Measurements from ENCODE around the gene KRTCAP2.
"Not testable (repeated sequence)": the region's sequence is repeated elsewhere in the genome, so short reads cannot be mapped to it uniquely, and the experiment has no call there.

KRTCAP2 gene

DNA sequence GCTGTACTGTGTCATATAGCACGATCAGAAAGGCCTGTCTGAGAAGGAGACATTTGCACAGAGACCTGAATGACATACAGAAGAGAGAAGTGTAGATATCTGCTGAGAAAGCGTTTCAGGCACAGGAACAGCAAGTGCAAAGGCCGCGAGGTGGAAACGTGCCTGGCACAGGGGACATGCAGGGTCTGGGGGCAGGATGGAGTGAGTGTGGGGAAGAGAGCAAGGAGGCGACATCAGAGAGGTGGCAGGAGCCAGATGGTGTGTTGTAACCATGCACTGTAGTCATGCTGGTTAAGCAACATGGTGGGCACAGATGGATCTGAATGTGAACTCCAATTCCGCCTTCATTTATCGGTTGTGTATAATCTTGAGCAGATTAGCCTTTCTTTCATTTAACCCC lies 13.0 kb downstream of the KRTCAP2 start:
- TF ChIP-seq, protein P1, sequence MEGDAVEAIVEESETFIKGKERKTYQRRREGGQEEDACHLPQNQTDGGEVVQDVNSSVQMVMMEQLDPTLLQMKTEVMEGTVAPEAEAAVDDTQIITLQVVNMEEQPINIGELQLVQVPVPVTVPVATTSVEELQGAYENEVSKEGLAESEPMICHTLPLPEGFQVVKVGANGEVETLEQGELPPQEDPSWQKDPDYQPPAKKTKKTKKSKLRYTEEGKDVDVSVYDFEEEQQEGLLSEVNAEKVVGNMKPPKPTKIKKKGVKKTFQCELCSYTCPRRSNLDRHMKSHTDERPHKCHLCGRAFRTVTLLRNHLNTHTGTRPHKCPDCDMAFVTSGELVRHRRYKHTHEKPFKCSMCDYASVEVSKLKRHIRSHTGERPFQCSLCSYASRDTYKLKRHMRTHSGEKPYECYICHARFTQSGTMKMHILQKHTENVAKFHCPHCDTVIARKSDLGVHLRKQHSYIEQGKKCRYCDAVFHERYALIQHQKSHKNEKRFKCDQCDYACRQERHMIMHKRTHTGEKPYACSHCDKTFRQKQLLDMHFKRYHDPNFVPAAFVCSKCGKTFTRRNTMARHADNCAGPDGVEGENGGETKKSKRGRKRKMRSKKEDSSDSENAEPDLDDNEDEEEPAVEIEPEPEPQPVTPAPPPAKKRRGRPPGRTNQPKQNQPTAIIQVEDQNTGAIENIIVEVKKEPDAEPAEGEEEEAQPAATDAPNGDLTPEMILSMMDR (IDR thresholded peaks at IDR 0.05; ENCODE audit: control extremely low read depth, extremely low read depth, low read depth, missing control alignments): no peak
- CTCF ChIA-PET: no interaction called here
- no peak for DNase-seq (ENCODE audit: extremely low spot score)
- POLR2A ChIA-PET: no interaction called here

DNA sequence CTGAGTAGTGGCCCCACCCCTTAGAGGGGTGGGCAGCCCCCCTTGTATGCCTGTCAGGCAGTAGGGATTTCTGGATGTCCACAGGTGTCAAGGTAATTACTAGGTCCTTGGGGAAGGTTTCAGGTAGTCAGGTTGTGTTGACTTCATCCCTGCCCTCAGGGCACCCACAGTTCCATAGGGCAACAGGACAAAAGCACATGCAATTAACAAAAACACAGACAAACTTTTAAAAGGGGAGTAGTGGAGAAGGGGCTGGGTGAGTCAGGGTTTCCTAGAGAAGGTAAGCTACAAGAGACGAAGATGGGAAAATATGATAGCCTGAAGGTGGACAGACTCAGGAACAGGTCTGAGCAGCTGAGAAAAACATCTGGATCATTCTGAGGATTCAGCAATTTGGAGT lies 14.1 kb downstream of the KRTCAP2 start:
- ChIA-PET CTCF (interaction anchor here (0.9 kb wide), 1 partner anchor 67 kb away, joined by 3 read pairs; no protein-coding TSS in a partner anchor), POLR2A (no interaction called here)
- DNase-seq (ENCODE audit: extremely low spot score): no peak
- TF ChIP-seq, protein P1 (IDR thresholded peaks at IDR 0.05; ENCODE audit: control extremely low read depth, extremely low read depth, low read depth, missing control alignments): no peak

GRCh38 chr1:155155996-155156643 lies 17.0 kb downstream of the KRTCAP2 start:
- POLR2A ChIA-PET; DNase-seq (ENCODE audit: extremely low spot score): not testable (repeated sequence)
- CTCF ChIA-PET: interaction anchor here (1.0 to 3.2 kb wide), 4 partner anchors 11 to 65 kb away, joined by 3 to 13 read pairs (median 8); partner anchors contain the start of gene KRTCAP2

DNA sequence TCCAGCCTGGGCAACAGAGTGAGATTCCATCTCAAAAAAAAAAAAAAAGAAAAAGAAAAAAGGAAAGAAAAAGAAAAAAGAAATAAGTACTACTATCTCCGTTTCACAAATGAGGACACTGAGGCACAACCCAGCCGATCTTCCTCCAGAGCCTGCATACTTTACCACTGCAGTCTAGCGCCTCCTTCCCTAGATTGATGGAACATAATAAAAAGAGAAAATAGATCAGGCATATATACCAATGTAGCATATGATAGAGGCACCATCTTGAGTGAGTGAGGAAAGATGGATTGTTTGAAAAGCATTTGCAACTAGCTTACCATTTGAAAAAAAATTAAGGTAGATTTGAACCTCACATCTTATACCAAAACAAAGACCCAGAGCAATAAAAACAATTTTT lies 27.6 kb downstream of the KRTCAP2 start:
- CTCF ChIA-PET: interaction anchor here (1.2 to 3.6 kb wide), 8 partner anchors 8 to 60 kb away, joined by 3 to 24 read pairs (median 8); partner anchors contain the start of gene KRTCAP2
- DNase-seq (ENCODE audit: extremely low spot score): no peak
- TF ChIP-seq, protein P1 (IDR thresholded peaks at IDR 0.05; ENCODE audit: control extremely low read depth, extremely low read depth, low read depth, missing control alignments): no peak
- POLR2A ChIA-PET: no interaction called here

- TF ChIP-seq, protein P1 (IDR thresholded peaks at IDR 0.05; ENCODE audit: control extremely low read depth, extremely low read depth, low read depth, missing control alignments): no peak
- POLR2A ChIA-PET: no interaction called here
- DNase-seq (ENCODE audit: extremely low spot score): no peak
- CTCF ChIA-PET: interaction anchor here (1.1 to 2.1 kb wide), 4 partner anchors 27 to 56 kb away, joined by 3 to 9 read pairs (median 5); partner anchors contain the start of gene KRTCAP2
These were observed 31.4 kb downstream of the KRTCAP2 start for GRCh38 chr1:155141749-155142148.

DNA sequence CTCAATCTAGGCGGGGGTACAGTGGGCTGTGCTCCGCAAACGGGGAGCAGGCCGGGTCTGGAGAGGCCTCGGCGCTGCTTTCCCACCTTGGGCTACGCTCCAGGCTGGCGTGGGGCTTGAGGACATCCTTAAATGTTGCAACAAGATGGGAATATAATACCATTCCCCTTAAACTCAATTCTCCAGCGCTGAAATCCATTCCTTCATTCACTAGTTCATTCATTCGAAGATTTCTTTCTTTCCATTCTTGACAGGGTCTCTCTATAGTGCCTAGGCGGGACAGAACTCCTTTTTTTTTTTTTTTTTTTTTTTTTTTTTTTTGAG lies 32.5 kb downstream of the KRTCAP2 start:
- POLR2A ChIA-PET: interaction anchor here (1.0 kb wide), 1 partner anchor 32 kb away, joined by 3 read pairs; the partner anchor contains the start of gene KRTCAP2
- DNase-seq (ENCODE audit: extremely low spot score): no peak
- CTCF ChIA-PET: interaction anchor here (1.0 to 1.1 kb wide), 2 partner anchors 27 to 56 kb away, joined by 4 to 6 read pairs; no protein-coding TSS in a partner anchor
- TF ChIP-seq, protein P1 (IDR thresholded peaks at IDR 0.05; ENCODE audit: control extremely low read depth, extremely low read depth, low read depth, missing control alignments): no peak

DNA sequence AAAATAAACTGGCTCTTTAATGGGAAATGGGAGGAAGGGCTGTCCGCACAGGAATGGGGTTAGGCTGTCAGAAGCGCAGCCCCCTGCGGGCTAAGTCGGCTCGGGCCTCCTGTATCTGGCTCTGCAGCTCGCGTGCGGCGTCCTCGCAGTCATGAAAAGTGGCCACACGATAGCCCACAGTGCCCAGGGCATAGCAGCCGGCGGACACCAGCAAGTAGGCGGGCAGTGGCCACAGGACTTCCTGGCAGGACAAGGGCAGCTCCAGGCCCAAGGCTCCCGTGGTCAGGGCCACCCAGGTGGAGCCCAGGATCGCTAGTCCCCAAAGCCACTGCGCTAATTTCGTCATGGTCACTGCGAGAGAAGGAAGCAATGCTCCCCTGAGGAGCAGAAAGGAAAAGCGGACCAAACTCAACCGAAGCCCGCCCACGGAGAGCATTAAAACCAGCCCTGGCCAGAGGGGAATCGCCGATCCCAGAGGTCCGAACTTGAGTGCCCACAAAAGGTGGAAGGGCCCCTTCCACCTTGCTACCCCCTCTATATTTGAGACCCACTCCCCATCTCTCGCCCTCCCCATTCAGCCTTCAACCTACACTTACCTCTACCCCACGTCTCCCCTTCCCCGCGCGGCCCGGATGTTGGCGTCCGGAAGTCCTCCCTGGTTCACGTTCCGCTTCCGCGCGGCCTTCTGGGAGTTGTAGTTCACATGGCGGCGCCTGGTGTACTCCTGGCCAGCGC lies 33.0 kb downstream of the KRTCAP2 start, which contains the start of gene DPM3:
Gene DPM3 (minus strand): TSS at position 637 of the 735 bp plus-strand sequence. CDS start 291 bp downstream, at position 346.
- peak; percentile 91 for DNase-seq (ENCODE audit: extremely low spot score)
- POLR2A ChIA-PET: interaction anchor here (1.0 kb wide), 1 partner anchor 33 kb away, joined by 3 read pairs; the partner anchor contains the start of gene KRTCAP2
- CTCF ChIA-PET: interaction anchor here (1.0 to 1.1 kb wide), 2 partner anchors 28 to 55 kb away, joined by 4 to 6 read pairs; no protein-coding TSS in a partner anchor
- TF ChIP-seq, protein P1 (IDR thresholded peaks at IDR 0.05; ENCODE audit: control extremely low read depth, extremely low read depth, low read depth, missing control alignments): no peak

Measured in GM10248 (cell line).